ENCODE measurements around the gene PAX4.

DNA sequence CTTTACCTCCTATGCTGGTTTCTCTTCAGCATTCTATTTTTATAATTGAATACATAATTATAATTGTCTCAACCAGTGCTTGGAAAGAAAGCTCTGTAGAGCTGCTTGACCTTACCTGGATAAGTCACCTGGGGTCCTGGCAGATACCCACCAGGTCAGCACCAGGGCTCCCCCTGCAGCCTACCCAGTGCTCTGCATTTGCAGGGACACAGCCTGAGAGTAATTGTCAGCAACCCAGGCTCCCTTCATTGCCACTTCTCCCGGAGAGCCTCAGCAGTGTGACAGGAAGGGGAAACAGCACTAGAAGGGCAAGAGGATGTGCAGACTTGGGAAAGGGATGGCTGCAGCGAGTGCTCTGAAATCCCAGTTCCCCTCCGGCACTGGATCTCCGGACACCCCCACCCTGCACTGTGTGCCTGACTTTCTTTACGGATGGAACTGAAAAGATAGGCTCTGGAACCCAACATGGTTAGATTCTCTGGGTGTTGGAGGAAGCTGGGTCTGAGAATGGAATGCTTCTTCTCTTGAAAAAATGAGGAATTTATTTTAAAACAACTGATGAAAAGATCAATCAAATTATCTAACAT lies 11.4 kb upstream of the PAX4 start:
- TF ChIP-seq, protein P1, sequence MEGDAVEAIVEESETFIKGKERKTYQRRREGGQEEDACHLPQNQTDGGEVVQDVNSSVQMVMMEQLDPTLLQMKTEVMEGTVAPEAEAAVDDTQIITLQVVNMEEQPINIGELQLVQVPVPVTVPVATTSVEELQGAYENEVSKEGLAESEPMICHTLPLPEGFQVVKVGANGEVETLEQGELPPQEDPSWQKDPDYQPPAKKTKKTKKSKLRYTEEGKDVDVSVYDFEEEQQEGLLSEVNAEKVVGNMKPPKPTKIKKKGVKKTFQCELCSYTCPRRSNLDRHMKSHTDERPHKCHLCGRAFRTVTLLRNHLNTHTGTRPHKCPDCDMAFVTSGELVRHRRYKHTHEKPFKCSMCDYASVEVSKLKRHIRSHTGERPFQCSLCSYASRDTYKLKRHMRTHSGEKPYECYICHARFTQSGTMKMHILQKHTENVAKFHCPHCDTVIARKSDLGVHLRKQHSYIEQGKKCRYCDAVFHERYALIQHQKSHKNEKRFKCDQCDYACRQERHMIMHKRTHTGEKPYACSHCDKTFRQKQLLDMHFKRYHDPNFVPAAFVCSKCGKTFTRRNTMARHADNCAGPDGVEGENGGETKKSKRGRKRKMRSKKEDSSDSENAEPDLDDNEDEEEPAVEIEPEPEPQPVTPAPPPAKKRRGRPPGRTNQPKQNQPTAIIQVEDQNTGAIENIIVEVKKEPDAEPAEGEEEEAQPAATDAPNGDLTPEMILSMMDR (IDR thresholded peaks at IDR 0.05 in 4 of 5, conservative IDR thresholded peaks at IDR 0.05 in 1 of 5), result no peak
- no peak for TF ChIP-seq POLR2A (IDR thresholded peaks at IDR 0.05)

All from gastrocnemius medialis (tissue), 4 donors.